NCI-H1105 (cell line): ENCODE results near the gene PHC3.

ENCODE experiments used
- DNase-seq: peaks from one replicate; lab custom pipeline; 2025; lab: John Stamatoyannopoulos, UW

PHC3 gene

DNA sequence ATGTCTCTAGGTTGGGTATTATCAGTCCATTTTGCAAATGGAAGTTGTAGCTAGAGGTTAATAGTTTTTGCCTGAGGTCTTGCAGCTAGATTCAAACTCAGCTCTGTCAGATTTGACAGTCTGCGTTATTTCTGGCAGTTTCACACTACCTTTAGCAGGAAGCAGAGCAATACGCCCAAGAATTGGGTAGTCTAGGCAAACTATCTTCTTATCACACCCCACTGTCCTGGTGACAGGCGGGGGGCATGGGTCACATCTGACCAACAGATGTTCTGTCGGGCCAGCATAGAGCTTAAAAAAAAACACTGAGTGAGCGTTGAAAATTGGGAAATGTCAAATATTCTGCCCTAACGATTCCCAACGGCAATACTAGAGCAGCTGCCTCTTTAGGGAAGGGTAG, 138.0 kb downstream of the PHC3 start:
- DNase-seq, result no peak

DNA sequence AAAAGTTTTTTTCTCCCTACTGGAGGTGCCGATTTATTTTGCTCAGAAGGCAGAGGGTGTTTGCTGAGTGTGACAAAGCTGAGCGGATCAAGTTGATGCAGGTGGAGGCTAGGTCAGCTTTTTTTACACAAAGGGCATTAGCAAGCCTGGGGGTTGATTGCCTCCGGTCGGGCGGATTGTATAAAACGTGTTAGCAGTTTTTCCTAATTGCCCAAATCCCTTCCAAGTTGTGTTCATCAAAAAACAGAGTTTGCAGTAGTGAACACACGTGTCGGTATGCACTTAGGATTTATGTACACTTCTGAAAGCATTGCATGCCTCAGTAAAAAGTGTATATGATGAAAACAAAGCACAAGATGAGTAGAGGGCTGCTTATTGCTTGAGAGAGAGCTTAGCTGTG, 141.1 kb downstream of the PHC3 start:
- peak; percentile 55 for DNase-seq

DNA sequence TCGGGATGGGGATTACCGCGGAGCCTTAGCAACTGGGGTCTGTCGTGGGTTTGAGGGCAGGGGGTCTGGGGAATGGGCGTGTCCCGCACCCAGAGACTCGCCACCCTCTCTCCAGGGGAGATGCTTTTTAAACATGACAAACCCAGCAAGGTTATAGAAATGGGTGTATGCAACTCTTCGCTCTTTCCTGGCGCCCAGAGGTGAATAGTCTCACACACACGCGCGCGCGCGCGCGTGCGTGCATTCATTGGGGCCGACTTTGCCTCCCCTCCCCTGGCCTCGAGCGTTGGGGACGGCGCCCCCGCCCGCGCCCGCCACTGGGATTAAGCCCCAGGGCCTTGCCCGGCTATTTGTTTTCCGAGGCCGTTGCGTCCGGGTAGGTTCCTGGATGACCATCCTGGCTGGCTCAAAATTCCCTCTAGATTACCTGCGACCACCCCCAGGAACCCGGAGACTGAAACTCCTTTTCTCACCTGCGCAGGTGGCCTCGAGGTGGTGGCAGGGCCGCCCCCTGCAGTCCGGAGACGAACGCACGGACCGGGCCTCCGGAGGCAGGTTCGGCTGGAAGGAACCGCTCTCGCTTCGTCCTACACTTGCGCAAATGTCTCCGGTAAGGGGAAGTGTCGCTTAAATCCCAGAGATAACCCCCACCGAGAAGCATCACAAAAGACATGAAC, 143.0 kb downstream of the PHC3 start:
- DNase-seq, result no peak
